ENCODE measurements around the gene GKN1. TPM values are rescaled to one million over a fixed set of nuclear protein-coding genes. Genes with fewer than 3 reads are reported as not detected.

Gene GKN1
- polyA plus RNA-seq, 3 donors from 2014 or later = not detected

- H3K4me3 Mint-ChIP-seq = no peak overlapping the region
- H3K9me3 Mint-ChIP-seq = no peaks in the 10 kb centered on the region
- DNase-seq = no peak
- H3K27me3 Mint-ChIP-seq (ENCODE audit: low read depth in 3 of 3) = peaks cover 0 to 23% (median 15%) of the 10 kb centered on the region in 3 donors
- H3K4me1 Mint-ChIP-seq = no peaks in the 10 kb centered on the region
- no peaks in the 10 kb centered on the region for H3K36me3 Mint-ChIP-seq
- H3K27ac Mint-ChIP-seq = no peak overlapping the region
Observed at GRCh38 chr2:69020496-69021426, 46.3 kb downstream of the GKN1 start.

GRCh38 chr2:69021727-69022126, 47.3 kb downstream of the GKN1 start:
- no peaks in the 10 kb centered on the region for H3K36me3 Mint-ChIP-seq
- H3K9me3 Mint-ChIP-seq = no peaks in the 10 kb centered on the region
- no peak overlapping the region for H3K27ac Mint-ChIP-seq
- DNase-seq = no peak
- no peak overlapping the region for H3K4me3 Mint-ChIP-seq
- no peaks in the 10 kb centered on the region for H3K4me1 Mint-ChIP-seq
- peaks cover 4 to 23% (median 14%) of the 10 kb centered on the region in 3 donors for H3K27me3 Mint-ChIP-seq (ENCODE audit: low read depth in 3 of 3)

GRCh38 chr2:69022548-69022947, 48.1 kb downstream of the GKN1 start:
- Mint-ChIP-seq H3K4me3 (no peak overlapping the region), H3K36me3 (no peaks in the 10 kb centered on the region), H3K9me3 (no peaks in the 10 kb centered on the region), H3K27ac (no peak overlapping the region), H3K27me3 (ENCODE audit: low read depth in 3 of 3) (peaks cover 4 to 22% (median 8%) of the 10 kb centered on the region in 3 donors), H3K4me1 (no peaks in the 10 kb centered on the region)
- DNase-seq = no peak

GRCh38 chr2:69023236-69023635, 48.8 kb downstream of the GKN1 start:
- no peaks in the 10 kb centered on the region for H3K36me3 Mint-ChIP-seq
- no peaks in the 10 kb centered on the region for H3K4me1 Mint-ChIP-seq
- no peak for DNase-seq
- H3K4me3 Mint-ChIP-seq = no peak overlapping the region
- peaks cover 4 to 16% (median 7%) of the 10 kb centered on the region in 3 donors for H3K27me3 Mint-ChIP-seq (ENCODE audit: low read depth in 3 of 3)
- H3K27ac Mint-ChIP-seq = no peak overlapping the region
- H3K9me3 Mint-ChIP-seq = no peaks in the 10 kb centered on the region

- Mint-ChIP-seq H3K4me3 (no peak overlapping the region), H3K4me1 (no peaks in the 10 kb centered on the region), H3K36me3 (no peaks in the 10 kb centered on the region), H3K27me3 (ENCODE audit: low read depth in 3 of 3) (peaks cover 3 to 5% (median 4%) of the 10 kb centered on the region in 3 donors), H3K9me3 (no peaks in the 10 kb centered on the region), H3K27ac (no peak overlapping the region)
- peak in 1 of 3 donors; percentile 6 for DNase-seq
Observed at GRCh38 chr2:69026026-69026425, 51.6 kb downstream of the GKN1 start.

GRCh38 chr2:69026691-69027459, 52.4 kb downstream of the GKN1 start:
- Mint-ChIP-seq H3K27ac (no peak overlapping the region), H3K9me3 (no peaks in the 10 kb centered on the region), H3K4me1 (no peaks in the 10 kb centered on the region), H3K4me3 (no peak overlapping the region), H3K27me3 (ENCODE audit: low read depth in 3 of 3) (peaks cover 0 to 5% (median 3%) of the 10 kb centered on the region in 3 donors), H3K36me3 (no peaks in the 10 kb centered on the region)
- no peak for DNase-seq

Other genes with a start within 250 kb of the GKN1 start
- gene ARHGAP25, start 239.8 kb upstream of the GKN1 start, polyA plus RNA-seq = 100 to 1,000 TPM; 107 to 282 (median 117) TPM
- gene BMP10, start 103.2 kb upstream of the GKN1 start, polyA plus RNA-seq = not detected
- gene GKN2, start 21.7 kb upstream of the GKN1 start, polyA plus RNA-seq = not detected
- gene ANTXR1, start 38.5 kb downstream of the GKN1 start, polyA plus RNA-seq = not detected

All from immature natural killer cell (primary cell).